Occipital lobe (tissue), 2 donors: Measurements from ENCODE around the gene HSPA1B. TPM values are rescaled to one million over a fixed set of nuclear protein-coding genes. Genes with fewer than 3 reads are reported as not detected.
"Not testable (repeated sequence)": the region's sequence is repeated elsewhere in the genome, so short reads cannot be mapped to it uniquely, and the experiment has no call there.

Experiments used
- DNase-seq: peaks from one replicate; lab custom pipeline; 2025; lab: John Stamatoyannopoulos, UW
- total RNA-seq: library from RNA; depleted of rRNA; stranded (reverse); fragments of >200 nt; gene quantifications from one replicate; pipeline ENCODE4 v1.2.3, GENCODE V29; 2014

The HSPA1B gene
- total RNA-seq, 1 donor from 2014 or later = 121 TPM

GRCh38 chr6:31797588-31797987, 29.9 kb upstream of the HSPA1B start:
- DNase-seq = no peak

- no peak for DNase-seq
Observed at GRCh38 chr6:31799781-31800180, 27.8 kb upstream of the HSPA1B start.

DNA sequence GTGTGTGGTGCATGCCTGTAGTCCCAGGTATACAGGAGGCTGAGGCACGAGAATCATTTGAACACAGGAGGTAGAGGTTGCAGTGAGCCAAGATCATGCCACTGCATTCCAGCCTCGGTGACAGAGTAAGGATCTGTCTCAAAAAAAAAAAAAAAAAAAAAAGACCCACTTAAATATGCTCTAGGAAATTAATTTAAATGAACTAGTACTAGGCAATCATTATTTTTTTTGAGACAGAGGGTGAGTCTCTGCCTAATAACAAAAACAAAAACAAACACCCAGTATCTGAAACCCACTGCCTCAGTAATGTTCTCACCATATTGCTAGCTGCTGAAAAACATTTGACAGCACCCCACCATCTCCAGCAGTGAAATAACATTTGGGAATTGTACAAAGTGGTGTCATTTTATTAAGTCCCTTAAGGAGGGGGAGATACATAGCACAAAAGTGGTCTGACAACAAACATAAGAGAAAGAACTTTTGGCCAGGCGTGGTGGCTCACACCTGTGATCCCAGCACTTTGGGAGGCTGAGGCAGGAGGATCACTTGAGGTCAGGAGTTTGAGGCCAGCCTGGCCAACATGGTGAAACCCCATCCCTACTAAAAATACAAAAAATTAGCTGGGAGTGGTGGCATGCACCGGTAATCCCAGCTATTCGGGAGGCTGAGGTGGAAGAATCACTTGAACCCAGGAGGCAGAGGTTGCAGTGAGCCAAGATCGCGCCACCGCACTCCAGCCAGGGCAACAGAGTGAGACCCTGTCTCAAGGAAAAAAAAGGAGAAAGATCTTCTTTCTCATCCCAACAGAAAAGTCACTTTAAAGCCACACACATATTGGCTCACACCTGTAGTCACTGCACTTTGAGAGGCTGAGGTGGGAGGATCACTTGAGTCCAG, 26.3 kb upstream of the HSPA1B start:
- not testable (repeated sequence) for DNase-seq

DNA sequence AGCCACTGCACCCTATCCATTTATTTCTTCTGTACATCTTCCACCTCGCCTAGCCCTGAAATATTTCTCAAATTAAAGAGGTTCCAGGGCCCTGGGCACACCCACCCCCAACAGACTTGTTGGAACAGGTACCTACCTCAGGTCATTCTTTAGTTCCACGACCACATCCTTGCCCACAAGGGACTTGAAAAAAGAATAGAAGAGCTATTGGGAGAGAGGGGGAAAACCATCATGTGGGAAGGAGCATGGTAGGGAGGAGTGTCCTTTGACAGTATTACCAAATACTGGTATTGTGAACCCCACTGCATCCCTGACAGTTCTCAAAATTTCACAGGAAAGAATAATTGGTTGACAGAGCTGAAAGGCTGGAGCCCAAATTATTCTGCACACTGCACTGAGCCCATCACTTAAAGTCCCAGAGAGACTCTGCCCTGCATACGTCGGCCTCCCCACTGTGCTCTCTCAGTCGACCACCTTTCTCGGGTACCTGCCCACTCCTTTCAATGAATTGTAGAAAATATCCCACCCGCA, 21.5 kb upstream of the HSPA1B start:
- DNase-seq = no peak

DNA sequence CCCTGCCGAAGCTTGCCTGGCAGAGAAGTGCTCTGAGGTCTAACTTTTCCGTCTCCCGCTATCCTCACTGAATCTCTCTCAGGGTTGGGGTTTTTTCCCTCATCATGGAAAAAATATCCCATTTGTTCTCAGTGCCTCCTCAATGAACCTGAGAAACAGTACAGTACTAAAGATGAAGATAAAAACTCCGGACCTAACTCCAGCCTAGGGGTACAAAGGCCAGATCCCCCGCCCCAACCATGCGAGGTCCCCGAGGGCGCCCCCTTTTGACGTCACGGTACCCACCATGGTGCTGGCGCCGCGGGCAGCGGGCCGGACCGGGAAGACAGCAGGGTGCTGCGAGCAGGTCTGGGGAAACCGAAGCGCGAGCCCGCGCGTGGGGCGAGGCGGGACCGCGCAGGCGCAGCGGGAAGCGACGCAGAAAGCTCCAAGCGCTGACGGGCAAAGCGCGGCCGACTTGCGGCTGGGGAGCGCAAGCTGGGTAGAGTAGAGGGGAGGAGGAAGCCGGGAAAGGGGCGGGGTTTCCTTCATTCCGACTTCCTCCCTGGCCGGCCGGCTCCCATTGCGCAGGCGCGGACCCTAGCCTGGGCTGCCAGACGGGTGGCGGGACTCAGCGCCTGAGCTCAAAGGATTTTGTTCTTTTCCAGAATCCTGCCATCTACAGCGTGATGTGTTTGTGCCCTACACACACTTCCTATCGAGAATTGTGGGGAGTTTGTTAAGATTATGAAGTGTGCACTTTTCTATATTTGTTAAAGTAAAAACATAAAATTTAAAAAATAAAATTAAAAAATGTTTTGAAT, 20.9 kb upstream of the HSPA1B start, which contains the start of gene LSM2:
LSM2 (minus strand) TSS at position 497 of the 803 bp plus-strand sequence; CDS start at position 288, 209 bp downstream.
- DNase-seq = peak; percentile 94

GRCh38 chr6:31808599-31808998, 18.9 kb upstream of the HSPA1B start:
- not testable (repeated sequence) for DNase-seq

DNA sequence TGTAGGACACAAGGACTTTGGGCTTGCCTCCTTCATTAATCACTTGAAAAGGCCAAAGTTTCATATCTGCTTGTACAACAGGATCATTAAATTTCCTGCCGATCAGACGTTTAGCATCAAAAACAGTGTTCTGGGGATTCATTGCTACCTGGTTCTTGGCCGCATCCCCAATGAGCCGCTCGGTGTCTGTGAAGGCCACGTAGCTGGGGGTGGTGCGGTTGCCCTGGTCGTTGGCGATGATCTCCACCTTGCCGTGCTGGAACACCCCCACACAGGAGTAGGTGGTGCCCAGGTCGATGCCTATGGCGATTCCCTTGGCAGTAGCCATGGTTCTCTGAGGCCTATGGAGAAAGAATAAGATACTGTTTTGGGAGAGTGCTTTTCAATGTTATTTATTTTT, 15.9 kb upstream of the HSPA1B start:
- no peak for DNase-seq

DNA sequence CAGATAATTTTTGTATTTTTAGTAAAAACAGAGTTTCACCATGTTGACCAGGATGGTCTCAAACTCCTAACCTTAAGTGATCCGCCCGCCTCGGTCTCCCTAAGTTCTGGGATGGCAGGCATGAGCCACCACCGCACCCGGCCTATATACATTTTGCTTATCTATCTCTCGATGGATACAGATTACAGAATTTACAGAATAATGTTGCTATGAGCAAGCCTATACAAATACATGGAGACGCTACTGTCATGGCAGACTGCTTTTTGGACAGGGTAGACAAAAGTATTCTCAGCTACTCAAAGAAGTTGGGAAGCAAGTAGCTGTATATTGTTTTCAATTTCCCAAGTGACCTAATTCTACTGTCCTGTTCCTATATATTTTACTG, 14.1 kb upstream of the HSPA1B start:
- no peak for DNase-seq

- peak; percentile 93 for DNase-seq
Observed at GRCh38 chr6:31814677-31815024, 12.9 kb upstream of the HSPA1B start.

GRCh38 chr6:31815025-31815838, 12.3 kb upstream of the HSPA1B start, which contains the start of the genes HSPA1A and HSPA1L:
Gene HSPA1A (plus strand): TSS chr6:31815543. CDS start chr6:31815757, 214 bp downstream.
Gene HSPA1L (minus strand): TSS chr6:31815283. CDS start chr6:31811972, 3,311 bp downstream.
- DNase-seq = peak; percentile 91

DNA sequence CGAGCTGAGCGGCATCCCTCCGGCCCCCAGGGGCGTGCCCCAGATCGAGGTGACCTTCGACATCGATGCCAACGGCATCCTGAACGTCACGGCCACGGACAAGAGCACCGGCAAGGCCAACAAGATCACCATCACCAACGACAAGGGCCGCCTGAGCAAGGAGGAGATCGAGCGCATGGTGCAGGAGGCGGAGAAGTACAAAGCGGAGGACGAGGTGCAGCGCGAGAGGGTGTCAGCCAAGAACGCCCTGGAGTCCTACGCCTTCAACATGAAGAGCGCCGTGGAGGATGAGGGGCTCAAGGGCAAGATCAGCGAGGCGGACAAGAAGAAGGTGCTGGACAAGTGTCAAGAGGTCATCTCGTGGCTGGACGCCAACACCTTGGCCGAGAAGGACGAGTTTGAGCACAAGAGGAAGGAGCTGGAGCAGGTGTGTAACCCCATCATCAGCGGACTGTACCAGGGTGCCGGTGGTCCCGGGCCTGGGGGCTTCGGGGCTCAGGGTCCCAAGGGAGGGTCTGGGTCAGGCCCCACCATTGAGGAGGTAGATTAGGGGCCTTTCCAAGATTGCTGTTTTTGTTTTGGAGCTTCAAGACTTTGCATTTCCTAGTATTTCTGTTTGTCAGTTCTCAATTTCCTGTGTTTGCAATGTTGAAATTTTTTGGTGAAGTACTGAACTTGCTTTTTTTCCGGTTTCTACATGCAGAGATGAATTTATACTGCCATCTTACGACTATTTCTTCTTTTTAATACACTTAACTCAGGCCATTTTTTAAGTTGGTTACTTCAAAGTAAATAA, 10.2 kb upstream of the HSPA1B start:
- DNase-seq = not testable (repeated sequence)

- DNase-seq = not testable (repeated sequence)
Observed at GRCh38 chr6:31817929-31818511, 9.5 kb upstream of the HSPA1B start.

DNA sequence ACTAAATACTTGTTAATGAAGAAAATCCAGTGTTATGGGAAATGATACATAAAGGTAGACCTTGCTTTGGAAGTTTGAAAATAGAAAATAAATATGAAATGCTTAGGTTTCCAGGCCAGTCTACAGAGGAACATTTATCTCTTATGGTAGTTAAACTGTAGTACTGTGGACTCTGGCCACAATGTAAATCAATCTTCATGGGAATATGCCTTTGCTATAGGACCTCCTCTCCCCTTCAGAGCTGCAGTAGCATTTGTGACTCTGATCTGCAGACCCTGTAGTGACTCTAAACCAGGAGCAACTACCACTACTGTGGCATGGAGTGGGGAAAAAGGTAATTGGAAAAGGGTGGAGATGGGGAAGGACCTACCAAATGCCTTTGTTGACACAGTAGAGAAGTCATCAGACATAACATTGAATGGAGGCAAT, 7.7 kb upstream of the HSPA1B start:
- DNase-seq = no peak

- not testable (repeated sequence) for DNase-seq
Observed at GRCh38 chr6:31820399-31820798, 7.1 kb upstream of the HSPA1B start.

GRCh38 chr6:31821301-31822035, 6.1 kb upstream of the HSPA1B start:
- DNase-seq = peak; percentile 46

DNA sequence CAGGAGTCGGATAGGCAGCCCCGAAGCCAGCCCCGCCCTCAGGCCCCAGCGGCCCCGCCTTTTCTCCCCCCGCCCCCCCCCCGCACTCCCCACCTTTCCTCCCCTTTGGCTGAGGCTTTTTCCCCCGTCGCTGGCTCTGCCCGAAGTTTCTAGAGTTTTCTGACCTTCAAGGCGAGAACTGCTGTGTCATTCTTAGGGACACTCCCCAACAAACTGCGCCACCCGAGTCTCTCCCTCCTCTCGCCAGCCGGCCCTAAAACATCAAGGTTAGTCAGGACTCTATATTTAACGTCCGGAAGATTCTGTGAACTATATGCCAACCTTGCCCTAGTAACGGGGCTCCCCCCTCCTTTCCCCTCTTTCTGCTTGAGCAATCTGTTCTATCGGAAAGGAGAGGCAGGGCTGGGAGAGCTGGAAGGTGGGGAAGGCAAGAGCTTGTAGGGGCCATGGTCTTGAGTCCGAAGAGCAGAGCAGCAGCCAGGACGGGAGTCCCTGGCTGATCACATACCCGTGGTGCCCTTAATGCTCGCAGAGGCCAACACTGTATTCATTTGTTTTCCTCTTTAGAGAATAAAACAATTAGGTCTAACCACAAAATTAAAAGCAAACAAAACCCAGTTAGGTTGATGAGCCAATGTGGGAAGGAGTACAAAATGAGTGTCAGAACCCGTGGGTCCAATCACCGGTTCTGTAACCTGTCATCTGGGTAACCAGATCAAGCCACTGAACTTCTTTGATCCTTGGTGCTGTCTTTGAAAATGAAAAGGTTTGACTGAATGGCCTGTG, 5.3 kb upstream of the HSPA1B start:
- DNase-seq = peak; percentile 70

- not testable (repeated sequence) for DNase-seq
Observed at GRCh38 chr6:31823592-31824196, 3.8 kb upstream of the HSPA1B start.

- no peak for DNase-seq
Observed at GRCh38 chr6:31825553-31825952, 2.0 kb upstream of the HSPA1B start.
